ENCODE measurements around the gene SMYD1. TPM values are rescaled to one million over a fixed set of nuclear protein-coding genes. Genes with fewer than 3 reads are reported as not detected.
A peak's percentile ranks its signal among the peaks of the same experiment; 100 is the strongest.

SMYD1 gene
- total RNA-seq, 1 experiment from 2014 or later: 0.50 TPM

- in situ Hi-C loops (cut with HindIII; ENCODE audit: low pct_unique_long_range_greater_than_20kb, low sequenced_read_pairs): no loop called here
- DNase-seq (ENCODE audit: low read depth, low spot score): no peak
Measured at GRCh38 chr2:88148929-88149438, 81.4 kb downstream of the SMYD1 start.

- in situ Hi-C loops (cut with HindIII; ENCODE audit: low pct_unique_long_range_greater_than_20kb, low sequenced_read_pairs): no loop called here
- no peak for DNase-seq (ENCODE audit: low read depth, low spot score)
Measured at GRCh38 chr2:88159481-88159880, 91.9 kb downstream of the SMYD1 start.

GRCh38 chr2:88159955-88160415 is 92.4 kb downstream of the SMYD1 start:
- in situ Hi-C loops (cut with HindIII; ENCODE audit: low pct_unique_long_range_greater_than_20kb, low sequenced_read_pairs): no loop called here

GRCh38 chr2:88160517-88160916 is 92.9 kb downstream of the SMYD1 start:
- in situ Hi-C loops (cut with HindIII; ENCODE audit: low pct_unique_long_range_greater_than_20kb, low sequenced_read_pairs): no loop called here

More at GRCh38 chr2:88159955-88160415, 92.4 kb downstream of the SMYD1 start:
- peak; percentile 90 for DNase-seq (ENCODE audit: low read depth, low spot score)

GRCh38 chr2:88161446-88162244 is 94.0 kb downstream of the SMYD1 start:
- in situ Hi-C loops (cut with HindIII; ENCODE audit: low pct_unique_long_range_greater_than_20kb, low sequenced_read_pairs): no loop called here

More at GRCh38 chr2:88160517-88160916, 92.9 kb downstream of the SMYD1 start:
- no peak for DNase-seq (ENCODE audit: low read depth, low spot score)

More at GRCh38 chr2:88161446-88162244, 94.0 kb downstream of the SMYD1 start:
- no peak for DNase-seq (ENCODE audit: low read depth, low spot score)

Small RNAs within 50 kb of the gene (small RNA-seq; reads per million reads assigned to genes)
- gene MIR4780: 0 to 0.38 reads per million in 2 experiments

Other genes starting within 250 kb of the SMYD1 start
- 1.9 and 2.8 TPM in 2 replicates for gene RGPD2, start 242.0 kb upstream of the SMYD1 start, total RNA-seq (2014; rRNA removed; shearing (Covaris generic))
- gene RNU2-63P, start 51.3 kb upstream of the SMYD1 start, total RNA-seq (2014; rRNA removed; shearing (Covaris generic)): not detected in 2 replicates
- 15.7 and 18.2 TPM in 2 replicates for gene KRCC1, start 12.0 kb upstream of the SMYD1 start, total RNA-seq (2014; rRNA removed; shearing (Covaris generic))
- not detected in 2 replicates for gene FABP1, start 60.2 kb downstream of the SMYD1 start, total RNA-seq (2014; rRNA removed; shearing (Covaris generic))
- 4.5 and 5.2 TPM in 2 replicates for gene THNSL2, start 102.5 kb downstream of the SMYD1 start, total RNA-seq (2014; rRNA removed; shearing (Covaris generic))